Stimulated activated CD8-positive, alpha-beta memory T cell treated with anti-CD3 and anti-CD28 coated beads, Interleukin-7, amount 100 ng/mL, for 24 hours (primary cell): ENCODE data around the gene DUSP1.

ENCODE experiments used
- DNase-seq: peaks from one replicate; pipeline ENCODE4 v3.0.0-alpha.2; 2020; ENCODE audit warnings: low read depth

DUSP1 gene

GRCh38 chr5:172762214-172763119 lies 8.5 kb downstream of the DUSP1 start:
- DNase-seq: no peak

- DNase-seq: no peak
These were observed 10.0 kb downstream of the DUSP1 start for GRCh38 chr5:172760959-172761358.

- no peak for DNase-seq
These were observed 10.9 kb downstream of the DUSP1 start for GRCh38 chr5:172760136-172760535.

- DNase-seq: no peak
These were observed 12.2 kb downstream of the DUSP1 start for GRCh38 chr5:172758834-172759149.

GRCh38 chr5:172758077-172758833 lies 12.7 kb downstream of the DUSP1 start:
- no peak for DNase-seq

GRCh38 chr5:172757394-172758010 lies 13.5 kb downstream of the DUSP1 start:
- DNase-seq: no peak

- DNase-seq: no peak
These were observed 14.1 kb downstream of the DUSP1 start for GRCh38 chr5:172756764-172757393.

- DNase-seq: no peak
These were observed 16.2 kb downstream of the DUSP1 start for GRCh38 chr5:172754596-172755356.

GRCh38 chr5:172753101-172753500 lies 17.9 kb downstream of the DUSP1 start:
- no peak for DNase-seq

- no peak for DNase-seq
These were observed 19.1 kb downstream of the DUSP1 start for GRCh38 chr5:172751761-172752510.

GRCh38 chr5:172749881-172750633 lies 20.9 kb downstream of the DUSP1 start:
- no peak for DNase-seq

GRCh38 chr5:172749076-172749475 lies 21.9 kb downstream of the DUSP1 start:
- no peak for DNase-seq

- no peak for DNase-seq
These were observed 22.6 kb downstream of the DUSP1 start for GRCh38 chr5:172748341-172748843.

GRCh38 chr5:172747471-172747870 lies 23.5 kb downstream of the DUSP1 start:
- no peak for DNase-seq

GRCh38 chr5:172746725-172747124 lies 24.3 kb downstream of the DUSP1 start:
- no peak for DNase-seq

GRCh38 chr5:172745838-172746237 lies 25.2 kb downstream of the DUSP1 start:
- DNase-seq: no peak

GRCh38 chr5:172745406-172745805 lies 25.6 kb downstream of the DUSP1 start:
- DNase-seq: no peak

GRCh38 chr5:172744123-172745104 lies 26.6 kb downstream of the DUSP1 start:
- no peak for DNase-seq
